Loucy (cell line): ENCODE results near the gene WBP2.

Experiments used
- H2AFZ ChIP-seq: fragments of 200-600 bp; sonication (generic); 2 replicates; pipeline ENCODE4 v1.6.0; 2016; ENCODE audit warnings: antibody characterized with exemption, mild to moderate bottlenecking, low read length, moderate library complexity
- H3F3A ChIP-seq: fragments of 200-600 bp; 2 replicates; pipeline ENCODE4 v1.6.0; 2016; ENCODE audit warnings: antibody characterized with exemption, low read depth, mild to moderate bottlenecking
- H3K27me3 ChIP-seq: fragments of 200-600 bp; sonication (generic); 2 replicates; pipeline ENCODE4 v1.6.1; 2014; ENCODE audit warnings: low read length, mild to moderate bottlenecking; ENCODE audit not compliant: insufficient read depth, poor library complexity, severe bottlenecking
- H3K36me3 ChIP-seq: fragments of 200-600 bp; sonication (generic); 2 replicates; pipeline ENCODE4 v1.6.1; 2016; ENCODE audit warnings: low read length; ENCODE audit not compliant: insufficient read depth
- H3K4me1 ChIP-seq: fragments of 200-600 bp; sonication (generic); 2 replicates; pipeline ENCODE4 v1.5.1; 2014; ENCODE audit warnings: low read length, mild to moderate bottlenecking; ENCODE audit not compliant: insufficient read depth, poor library complexity, severe bottlenecking
- H3K4me2 ChIP-seq: fragments of 200-600 bp; sonication (generic); 2 replicates; pipeline ENCODE4 v1.6.0; 2014; ENCODE audit warnings: antibody characterized with exemption, low read length, low read depth, mild to moderate bottlenecking; ENCODE audit not compliant: poor library complexity, severe bottlenecking
- H3K4me3 ChIP-seq: fragments of 200-600 bp; sonication (generic); 2 replicates; pipeline ENCODE4 v1.5.1; 2014; ENCODE audit warnings: low read length, mild to moderate bottlenecking, mixed read lengths; ENCODE audit not compliant: poor library complexity, severe bottlenecking
- H3K79me2 ChIP-seq: fragments of 200-600 bp; sonication (generic); 2 replicates; pipeline ENCODE4 v1.6.1; 2014; ENCODE audit warnings: low read length; ENCODE audit not compliant: insufficient read depth
- H3K9ac ChIP-seq: fragments of 200-600 bp; sonication (generic); 2 replicates; pipeline ENCODE4 v1.6.0; 2014; ENCODE audit warnings: mild to moderate bottlenecking, low read depth, low read length, moderate library complexity; ENCODE audit not compliant: poor library complexity, severe bottlenecking
- H3K9me2 ChIP-seq: fragments of 200-600 bp; sonication (generic); replicated peaks from 2 replicates; pipeline ENCODE4 v1.6.1; 2016; ENCODE audit warnings: low read depth, low read length, mixed read lengths
- H3K9me3 ChIP-seq: fragments of 200-600 bp; sonication (generic); 2 replicates; pipeline ENCODE4 v1.6.1; 2014; ENCODE audit warnings: mild to moderate bottlenecking, antibody characterized with exemption, low read length, low read depth; ENCODE audit not compliant: insufficient read depth
- H4K20me1 ChIP-seq: fragments of 200-600 bp; sonication (generic); 2 replicates; pipeline ENCODE4 v1.6.0; 2014; ENCODE audit warnings: antibody characterized with exemption, low read length, mild to moderate bottlenecking; ENCODE audit not compliant: insufficient read depth, poor library complexity, severe bottlenecking
- EZH2phosphoT487 ChIP-seq: fragments of 200-600 bp; IDR thresholded peaks from 2 replicates; pipeline ENCODE4 v1.6.1; 2018; ENCODE audit warnings: antibody characterized with exemption, mild to moderate bottlenecking, moderate library complexity, borderline replicate concordance
- TF ChIP-seq, protein P1 (sequence below): fragments of 200-600 bp; sonication (generic); conservative IDR thresholded peaks from 2 replicates; pipeline ENCODE4 v1.5.1; 2014; ENCODE audit warnings: mild to moderate bottlenecking, antibody characterized with exemption, low read length

The WBP2 gene

GRCh38 chr17:75840799-75841164, 14.4 kb downstream of the WBP2 start:
- H3K9me2 ChIP-seq: no peaks in the 10 kb centered on the region
- no peak overlapping the region for H3K4me3 ChIP-seq
- TF ChIP-seq, protein P1, sequence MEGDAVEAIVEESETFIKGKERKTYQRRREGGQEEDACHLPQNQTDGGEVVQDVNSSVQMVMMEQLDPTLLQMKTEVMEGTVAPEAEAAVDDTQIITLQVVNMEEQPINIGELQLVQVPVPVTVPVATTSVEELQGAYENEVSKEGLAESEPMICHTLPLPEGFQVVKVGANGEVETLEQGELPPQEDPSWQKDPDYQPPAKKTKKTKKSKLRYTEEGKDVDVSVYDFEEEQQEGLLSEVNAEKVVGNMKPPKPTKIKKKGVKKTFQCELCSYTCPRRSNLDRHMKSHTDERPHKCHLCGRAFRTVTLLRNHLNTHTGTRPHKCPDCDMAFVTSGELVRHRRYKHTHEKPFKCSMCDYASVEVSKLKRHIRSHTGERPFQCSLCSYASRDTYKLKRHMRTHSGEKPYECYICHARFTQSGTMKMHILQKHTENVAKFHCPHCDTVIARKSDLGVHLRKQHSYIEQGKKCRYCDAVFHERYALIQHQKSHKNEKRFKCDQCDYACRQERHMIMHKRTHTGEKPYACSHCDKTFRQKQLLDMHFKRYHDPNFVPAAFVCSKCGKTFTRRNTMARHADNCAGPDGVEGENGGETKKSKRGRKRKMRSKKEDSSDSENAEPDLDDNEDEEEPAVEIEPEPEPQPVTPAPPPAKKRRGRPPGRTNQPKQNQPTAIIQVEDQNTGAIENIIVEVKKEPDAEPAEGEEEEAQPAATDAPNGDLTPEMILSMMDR: no peak
- TF ChIP-seq EZH2phosphoT487: no peak
- no peaks in the 10 kb centered on the region for H3K27me3 ChIP-seq
- H3K4me1 ChIP-seq: peaks cover 21% of the 10 kb centered on the region
- no peak overlapping the region for H2AFZ ChIP-seq
- peaks cover 58% of the 10 kb centered on the region for H3K79me2 ChIP-seq
- H3K4me2 ChIP-seq: peak overlapping the region; percentile 8
- peaks cover 24% of the 10 kb centered on the region for H4K20me1 ChIP-seq
- H3K9me3 ChIP-seq: no peaks in the 10 kb centered on the region
- H3F3A ChIP-seq: no peaks in the 10 kb centered on the region
- H3K36me3 ChIP-seq: peaks cover 22% of the 10 kb centered on the region; the same call in 1 of the 2 replicates
- no peak overlapping the region for H3K9ac ChIP-seq

GRCh38 chr17:75839942-75840798, 15.0 kb downstream of the WBP2 start:
- H3K4me3 ChIP-seq: no peak overlapping the region
- no peak for TF ChIP-seq EZH2phosphoT487
- TF ChIP-seq, protein P1: no peak
- no peaks in the 10 kb centered on the region for H3K9me2 ChIP-seq
- H3K4me1 ChIP-seq: peaks cover 16% of the 10 kb centered on the region
- no peaks in the 10 kb centered on the region for H3F3A ChIP-seq
- H3K79me2 ChIP-seq: peaks cover 58% of the 10 kb centered on the region
- peak overlapping the region; percentile 8 for H3K4me2 ChIP-seq
- H3K27me3 ChIP-seq: no peaks in the 10 kb centered on the region
- no peak overlapping the region for H2AFZ ChIP-seq
- H3K36me3 ChIP-seq: peaks cover 28% of the 10 kb centered on the region; the same call in 1 of the 2 replicates
- peaks cover 27% of the 10 kb centered on the region for H4K20me1 ChIP-seq
- no peak overlapping the region for H3K9ac ChIP-seq
- no peaks in the 10 kb centered on the region for H3K9me3 ChIP-seq

DNA sequence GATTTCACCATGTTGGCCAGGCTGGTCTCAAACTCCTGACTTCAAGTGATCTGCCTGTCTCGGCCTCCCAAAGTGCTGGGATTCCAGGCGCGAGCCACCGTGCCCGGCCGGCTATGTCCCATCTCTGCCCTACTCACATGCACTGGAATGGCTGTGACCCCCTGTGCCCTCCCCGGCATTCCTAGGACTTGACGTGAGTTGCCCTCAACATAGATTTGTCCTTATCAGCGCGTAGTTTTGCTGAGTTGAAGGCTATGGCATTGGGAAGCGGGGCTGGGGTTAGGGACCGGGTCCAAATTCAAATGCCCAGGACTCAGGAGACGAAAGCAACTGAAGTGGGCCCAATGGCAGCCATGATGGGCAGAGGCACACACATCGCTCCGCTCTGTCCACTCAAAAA, 16.7 kb downstream of the WBP2 start:
- H4K20me1 ChIP-seq: peaks cover 38% of the 10 kb centered on the region
- TF ChIP-seq, protein P1: no peak
- H3K4me3 ChIP-seq: no peak overlapping the region
- peaks cover 46% of the 10 kb centered on the region; the same call in 1 of the 2 replicates for H3K36me3 ChIP-seq
- H3K9me2 ChIP-seq: no peaks in the 10 kb centered on the region
- H3K4me1 ChIP-seq: peaks cover 18% of the 10 kb centered on the region
- no peaks in the 10 kb centered on the region for H3K9me3 ChIP-seq
- H3K4me2 ChIP-seq: no peak overlapping the region
- H2AFZ ChIP-seq: no peak overlapping the region
- H3K27me3 ChIP-seq: no peaks in the 10 kb centered on the region
- no peak overlapping the region for H3K9ac ChIP-seq
- H3F3A ChIP-seq: no peaks in the 10 kb centered on the region
- H3K79me2 ChIP-seq: peaks cover 44% of the 10 kb centered on the region
